TTC549 (cell line): ENCODE data around the gene NOP14.
"Not testable (repeated sequence)": the region's sequence is repeated elsewhere in the genome, so short reads cannot be mapped to it uniquely, and the experiment has no call there.

Source experiments
- FAIRE-seq: peaks from 2 replicates; lab custom pipeline; 2012; peaks lifted over from hg19 to GRCh38; lab: Jason Lieb, UNC

Gene NOP14

DNA sequence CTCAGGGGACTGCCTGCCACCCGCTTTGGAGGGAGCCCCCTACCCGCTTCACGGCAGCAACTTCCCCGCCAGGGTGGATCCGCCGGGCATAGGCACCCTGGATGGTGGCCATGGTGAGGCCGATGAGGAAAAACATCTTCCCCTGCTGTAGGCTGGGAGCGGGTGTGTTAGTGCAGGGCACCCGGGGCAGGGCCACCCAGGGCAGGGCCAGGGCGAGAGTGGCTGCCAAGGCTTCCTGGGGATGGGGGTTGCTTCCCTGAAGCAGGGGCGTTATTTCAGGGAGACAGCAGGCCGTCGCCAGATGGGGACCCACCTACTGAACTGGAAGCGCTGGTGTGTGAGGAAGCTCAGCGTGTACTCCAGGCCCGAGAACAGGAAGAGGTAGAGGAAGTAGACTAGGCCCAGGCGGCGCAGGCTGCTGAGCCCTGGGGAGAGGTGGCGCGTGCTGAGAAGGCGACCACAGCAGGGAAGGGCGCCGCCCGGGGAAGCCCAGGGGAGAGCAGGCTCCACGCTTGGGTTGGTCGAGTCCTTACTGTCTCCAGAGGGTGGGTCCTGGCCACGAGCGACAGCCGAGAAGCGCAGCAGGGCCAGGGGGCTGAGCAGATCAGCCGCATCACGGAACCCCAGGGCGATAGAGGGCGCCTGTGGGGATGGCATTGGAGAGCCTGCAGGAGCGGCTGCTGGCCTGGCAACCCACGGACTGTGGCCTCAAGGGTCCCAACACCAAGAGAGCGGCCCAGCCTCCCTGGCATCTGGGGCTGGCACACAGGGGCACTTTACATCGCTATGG, 31.5 kb downstream of the NOP14 start:
- no peak for FAIRE-seq

DNA sequence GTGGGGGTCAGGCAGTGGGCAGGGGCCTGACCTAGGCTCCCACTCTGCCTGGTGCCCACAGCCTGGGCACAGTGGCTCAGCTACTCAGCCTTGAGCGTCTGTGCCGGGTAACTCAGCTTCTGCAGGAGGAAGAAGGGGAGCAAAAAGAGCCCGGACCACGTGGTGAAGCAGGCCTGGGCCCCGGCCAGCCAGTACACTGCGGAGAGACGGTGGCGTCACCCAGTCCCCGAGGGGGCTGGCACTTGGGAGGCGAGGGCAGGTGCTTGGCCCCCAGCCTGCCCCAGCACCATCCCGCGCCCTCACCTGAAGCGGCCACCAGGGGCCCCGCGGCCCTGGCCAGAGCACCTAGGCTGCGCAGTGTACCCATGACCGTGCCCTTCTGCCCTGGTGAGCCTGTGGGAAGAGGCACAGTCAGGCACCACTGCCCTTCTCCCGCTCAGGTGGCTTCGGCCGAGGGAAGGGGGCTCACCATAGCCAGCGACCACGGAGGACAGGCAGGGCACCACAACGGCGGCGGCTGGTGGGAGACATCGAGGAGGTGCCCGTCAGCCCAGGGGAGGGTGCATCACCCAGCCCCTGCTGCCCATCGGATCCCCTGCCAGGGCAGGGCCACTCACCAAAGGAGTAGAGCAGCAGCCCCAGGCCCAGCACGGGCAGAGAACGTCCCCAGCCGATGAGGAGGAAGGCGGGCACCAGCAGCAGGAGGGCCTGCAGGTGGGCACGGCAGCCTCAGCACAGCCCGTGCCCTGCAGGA, 32.3 kb downstream of the NOP14 start:
- FAIRE-seq = no peak

DNA sequence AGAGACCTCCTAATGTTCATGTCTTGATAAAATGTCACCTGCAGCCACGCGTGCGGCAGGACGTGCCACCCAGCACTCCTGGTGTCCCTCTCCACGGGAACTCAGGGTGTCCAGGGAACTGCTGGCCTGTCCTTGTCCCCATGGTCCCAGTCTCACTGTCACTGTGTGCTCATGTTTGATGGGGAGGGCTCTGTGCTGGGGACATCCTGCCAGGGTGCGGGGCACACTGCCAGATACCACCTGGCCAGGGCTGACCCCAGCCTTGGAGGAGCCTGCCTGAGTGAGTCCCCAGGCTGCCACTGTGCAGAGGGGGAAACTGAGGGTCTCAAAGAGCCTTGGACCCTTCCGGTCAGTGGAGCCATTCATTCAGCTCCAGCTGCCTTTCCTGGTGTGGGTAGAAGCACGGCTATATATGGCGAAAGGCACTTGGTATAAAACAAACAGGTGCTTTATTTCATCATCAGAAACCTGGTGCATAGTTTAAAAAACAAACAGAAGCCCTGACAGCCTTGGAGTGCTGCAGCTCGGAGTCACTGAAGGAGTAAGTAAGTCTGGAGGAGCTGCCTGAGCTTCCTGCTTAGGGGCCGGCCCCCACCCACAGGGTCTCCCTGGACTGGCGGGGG, 33.0 kb downstream of the NOP14 start:
- FAIRE-seq = no peak

DNA sequence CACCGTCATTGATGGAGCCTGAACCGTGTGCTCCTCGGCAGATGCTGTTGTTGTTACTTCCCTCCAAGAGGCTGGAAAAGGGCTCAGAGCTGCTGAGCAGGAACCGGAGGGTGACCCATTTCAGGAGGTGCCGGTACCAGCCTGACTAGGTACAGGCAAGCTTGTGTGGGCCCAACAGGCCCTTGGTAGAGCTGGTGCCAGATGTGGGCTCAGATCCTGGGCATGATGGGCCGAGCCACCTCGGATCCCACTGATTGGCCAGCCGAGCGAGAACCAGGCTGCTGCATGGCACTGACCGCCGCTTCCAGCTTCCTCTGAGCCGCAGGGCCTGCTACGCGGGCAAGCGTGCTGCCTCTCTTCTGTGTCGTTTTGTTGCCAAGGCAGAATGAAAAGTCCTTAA, 33.7 kb downstream of the NOP14 start:
- no peak for FAIRE-seq

DNA sequence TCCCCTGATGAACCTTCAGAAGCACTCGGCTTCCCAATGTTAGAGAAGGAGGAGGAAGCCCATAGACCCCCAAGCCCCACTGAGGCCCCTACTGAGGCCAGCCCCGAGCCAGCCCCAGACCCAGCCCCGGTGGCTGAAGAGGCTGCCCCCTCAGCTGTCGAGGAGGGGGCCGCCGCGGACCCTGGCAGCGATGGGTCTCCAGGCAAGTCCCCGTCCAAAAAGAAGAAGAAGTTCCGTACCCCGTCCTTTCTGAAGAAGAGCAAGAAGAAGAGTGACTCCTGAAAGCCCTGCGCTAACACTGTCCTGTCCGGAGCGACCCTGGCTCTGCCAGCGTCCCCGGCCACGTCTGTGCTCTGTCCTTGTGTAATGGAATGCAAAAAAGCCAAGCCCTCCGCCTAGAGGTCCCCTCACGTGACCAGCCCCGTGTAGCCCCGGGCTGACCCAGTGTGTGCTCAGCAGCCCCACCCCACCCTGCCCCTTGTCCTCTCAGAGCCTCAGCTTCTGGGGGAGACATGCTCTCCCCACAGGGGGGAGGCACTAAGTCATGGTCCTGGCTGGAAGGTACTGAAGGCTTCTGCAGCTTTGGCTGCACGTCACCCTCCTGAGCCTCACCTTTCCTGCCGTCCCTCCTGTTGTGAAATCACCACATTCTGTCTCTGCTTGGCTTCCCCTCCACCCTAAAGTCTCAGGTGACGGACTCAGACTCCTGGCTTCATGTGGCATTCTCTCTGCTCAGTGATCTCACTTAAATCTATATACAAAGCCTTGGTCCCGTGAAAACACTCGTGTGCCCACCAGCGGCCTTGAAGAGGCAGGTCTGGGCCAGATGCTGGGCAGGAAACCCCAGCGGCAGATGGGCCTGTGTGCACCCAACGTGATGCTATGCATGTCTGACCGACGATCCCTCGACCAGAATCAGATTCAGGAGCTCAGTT, 34.7 kb downstream of the NOP14 start:
- no peak for FAIRE-seq

DNA sequence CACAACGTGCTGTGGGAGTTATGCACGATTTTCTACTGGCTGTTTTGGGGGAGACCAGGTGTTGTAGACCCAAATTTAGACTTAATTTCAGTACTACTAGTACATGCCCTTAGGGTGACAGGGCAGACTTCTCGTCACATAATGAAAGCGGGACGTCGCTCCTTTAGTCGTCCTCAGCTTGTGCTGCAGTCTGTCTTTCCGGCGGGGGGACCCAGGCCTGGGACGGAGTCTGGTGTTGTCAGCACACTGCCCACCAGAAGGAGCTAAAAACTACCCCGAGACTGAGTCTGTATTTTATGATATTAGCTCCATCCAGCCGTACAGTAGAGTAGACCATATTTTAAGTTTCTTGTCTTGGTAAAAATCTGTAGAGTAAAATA, 35.5 kb downstream of the NOP14 start:
- FAIRE-seq = no peak

DNA sequence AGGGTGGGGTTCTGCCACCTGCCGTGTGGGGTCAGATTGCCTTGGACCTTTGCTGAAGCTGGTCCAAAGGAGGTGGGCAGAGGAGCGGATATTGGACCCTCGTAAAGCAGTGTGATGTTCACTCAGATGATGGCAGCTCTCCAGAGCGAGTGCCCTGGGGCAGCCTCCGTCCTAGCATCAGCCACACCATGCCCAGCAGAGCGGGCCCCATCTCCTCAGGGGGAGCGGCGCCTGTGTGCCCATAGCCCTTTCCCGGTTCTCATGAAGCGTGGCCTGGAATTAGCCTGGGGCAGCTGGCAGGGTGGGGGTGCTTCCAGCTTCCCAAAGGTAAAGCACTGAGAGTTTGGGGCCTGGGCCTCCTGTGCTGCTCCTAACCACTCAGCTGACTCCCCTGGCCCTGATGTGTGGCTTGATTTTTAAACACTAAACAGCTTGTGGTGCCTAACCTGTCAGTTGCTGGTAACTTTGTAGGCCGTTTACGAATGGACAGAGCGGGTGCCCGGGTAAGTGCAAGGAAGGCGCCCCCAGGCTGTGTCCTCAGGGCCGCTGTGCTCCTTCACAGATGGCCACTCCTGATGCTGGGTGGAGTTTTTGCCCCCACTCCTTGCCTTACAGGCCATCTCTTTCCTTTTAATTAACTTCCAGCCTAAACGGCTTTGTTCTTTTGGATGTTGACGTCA, 36.0 kb downstream of the NOP14 start:
- FAIRE-seq = no peak

DNA sequence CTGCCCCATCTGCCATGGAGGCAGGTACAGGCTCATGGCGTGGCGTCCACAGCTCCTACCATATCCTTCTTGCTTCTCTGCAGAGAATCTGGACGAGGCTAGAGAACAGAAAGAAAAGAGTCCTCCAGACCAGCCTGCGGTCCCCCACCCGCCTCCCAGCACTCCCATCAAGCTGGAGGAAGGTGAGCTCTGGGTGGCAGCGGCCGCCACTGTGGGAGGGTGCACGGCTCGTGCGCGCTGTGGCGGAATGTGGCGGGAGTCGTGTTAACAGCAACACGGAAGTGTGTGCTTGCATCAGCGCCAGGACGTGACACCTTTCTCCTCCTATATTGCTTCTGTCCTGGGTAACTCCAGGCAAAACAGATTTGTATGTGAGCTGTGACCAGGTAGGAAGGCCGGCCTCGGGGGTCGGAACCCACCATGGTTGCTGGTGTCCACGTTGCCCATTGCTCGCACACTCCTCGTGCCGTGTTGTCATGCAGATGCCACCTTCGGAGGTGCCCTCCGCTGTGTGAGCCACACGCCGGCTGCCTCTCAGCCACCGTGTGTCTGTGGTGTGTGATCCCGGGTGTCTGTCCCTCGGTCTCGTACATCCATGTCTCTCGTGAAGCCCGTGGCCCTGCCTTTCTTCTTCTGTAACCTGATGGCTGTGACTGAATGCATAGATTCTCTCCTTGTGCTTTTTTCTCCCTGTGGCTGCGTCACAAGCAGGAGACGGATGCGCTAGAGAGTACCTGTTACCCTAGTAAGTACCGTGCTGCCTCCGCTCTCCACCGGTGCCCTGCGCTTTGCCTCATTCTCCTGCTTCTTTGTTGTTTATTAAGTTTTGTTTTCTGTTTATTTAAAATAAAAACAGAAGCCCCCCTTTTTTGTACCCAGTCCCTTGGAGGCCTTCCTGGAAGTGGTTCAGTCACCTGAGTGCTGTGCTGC, 37.0 kb downstream of the NOP14 start:
- FAIRE-seq = no peak

DNA sequence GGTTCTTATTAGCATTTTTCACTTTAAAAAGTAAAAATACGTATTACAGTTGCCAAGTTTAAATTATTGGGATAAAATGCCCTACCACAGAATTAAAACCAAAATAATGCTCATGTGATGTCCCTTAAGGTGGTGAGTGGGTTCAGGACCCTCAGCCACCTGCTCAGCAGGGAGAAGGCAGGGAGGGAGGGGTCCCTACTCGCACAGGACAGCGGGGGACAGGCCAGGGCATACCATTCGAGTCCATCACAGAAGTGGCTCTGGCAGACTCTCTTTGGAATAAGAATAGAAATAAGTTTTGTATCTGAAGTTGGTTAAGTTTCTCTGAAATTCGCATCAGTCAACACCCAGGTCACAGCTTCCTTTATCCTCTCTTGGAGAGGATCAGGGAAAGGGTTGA, 37.7 kb downstream of the NOP14 start:
- FAIRE-seq = no peak

DNA sequence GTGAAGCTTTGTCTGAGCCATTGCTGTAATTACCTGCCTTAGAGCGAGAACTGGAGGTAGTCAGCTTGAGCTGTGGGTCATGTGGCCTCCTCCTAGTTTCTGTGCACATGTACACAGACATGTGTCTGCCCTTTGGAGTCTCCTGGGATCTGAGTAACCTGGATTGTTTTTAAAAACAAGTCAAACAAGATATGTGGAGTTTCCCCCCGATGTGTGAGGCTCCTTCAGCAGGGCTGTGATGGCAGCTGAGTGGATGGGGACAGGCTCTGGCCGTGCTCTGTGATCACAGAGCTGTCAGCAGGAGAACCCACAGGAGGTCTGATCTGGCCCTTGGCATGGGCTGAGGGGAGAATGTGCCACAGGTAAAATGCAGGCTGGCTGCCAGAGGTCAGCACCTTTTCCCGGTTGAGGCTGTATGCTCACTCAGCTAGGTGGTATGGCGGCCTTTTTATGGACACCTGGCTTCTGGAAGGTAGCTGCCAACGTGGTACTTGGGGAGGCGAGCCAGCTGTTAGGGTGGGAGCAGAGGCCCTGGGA, 38.4 kb downstream of the NOP14 start:
- FAIRE-seq = no peak

DNA sequence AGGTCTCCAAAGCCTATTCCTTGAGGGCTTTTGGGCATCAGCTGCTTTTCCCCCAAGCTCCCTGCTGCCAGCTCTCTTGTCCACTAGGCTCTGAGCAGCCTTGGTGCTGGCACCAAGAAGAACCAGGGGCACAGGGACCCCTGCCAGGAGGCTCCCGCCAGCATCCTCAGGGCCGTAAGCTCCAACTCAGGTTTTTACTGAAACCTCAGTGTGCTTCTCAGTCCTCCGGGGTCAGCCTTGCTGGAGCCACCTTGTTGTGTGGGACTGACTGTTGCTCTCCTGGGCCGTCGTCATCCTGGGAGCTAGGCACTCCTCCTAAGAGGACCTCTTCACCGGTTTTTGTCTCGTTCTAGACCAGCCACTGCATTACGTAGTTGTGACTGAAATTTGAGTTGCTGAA, 38.9 kb downstream of the NOP14 start:
- no peak for FAIRE-seq

DNA sequence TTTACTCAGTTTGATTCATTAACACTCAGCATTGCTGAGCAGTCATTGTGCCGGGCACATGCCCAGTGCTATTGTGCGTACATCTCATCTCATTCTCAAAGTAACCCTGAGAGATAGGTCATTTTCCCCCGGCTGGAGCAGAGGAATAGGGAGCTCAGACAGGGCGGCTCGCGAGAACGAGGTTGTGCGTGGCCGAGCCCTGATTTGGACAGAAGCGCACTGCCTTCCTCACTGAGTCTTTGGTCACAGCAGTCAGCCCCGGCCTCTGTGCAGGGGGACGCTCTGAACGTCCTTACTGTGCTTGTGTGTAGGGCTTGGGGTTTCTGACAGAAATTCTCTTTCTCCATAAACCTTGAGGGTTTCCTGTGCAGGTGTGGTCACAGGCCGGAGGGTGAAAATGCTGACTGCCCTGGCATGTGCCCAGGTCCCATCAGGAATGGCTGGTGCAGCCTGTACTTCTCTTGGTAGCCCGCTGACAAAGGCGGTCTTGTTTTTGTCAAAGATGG, 39.5 kb downstream of the NOP14 start:
- no peak for FAIRE-seq

DNA sequence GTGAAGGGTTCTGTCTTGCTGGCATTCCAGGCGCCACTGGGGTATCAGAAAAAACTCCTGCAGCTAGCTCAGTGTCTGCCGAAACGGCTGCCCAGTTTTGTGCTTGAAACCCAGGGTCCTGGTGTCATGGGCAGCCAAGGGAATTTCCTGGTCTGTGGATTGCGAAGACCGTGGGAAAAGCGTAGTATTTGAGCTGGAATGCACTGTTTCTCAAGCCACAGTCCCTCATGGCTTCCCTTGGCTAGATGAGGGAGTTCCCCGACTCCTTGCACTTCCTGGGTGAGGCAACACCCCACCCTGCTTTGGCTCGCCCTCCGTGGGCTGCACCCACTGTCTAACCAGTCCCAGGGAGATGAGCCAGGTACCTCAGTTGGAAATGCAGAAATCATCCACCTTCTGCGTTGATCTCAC, 40.1 kb downstream of the NOP14 start:
- FAIRE-seq = no peak

DNA sequence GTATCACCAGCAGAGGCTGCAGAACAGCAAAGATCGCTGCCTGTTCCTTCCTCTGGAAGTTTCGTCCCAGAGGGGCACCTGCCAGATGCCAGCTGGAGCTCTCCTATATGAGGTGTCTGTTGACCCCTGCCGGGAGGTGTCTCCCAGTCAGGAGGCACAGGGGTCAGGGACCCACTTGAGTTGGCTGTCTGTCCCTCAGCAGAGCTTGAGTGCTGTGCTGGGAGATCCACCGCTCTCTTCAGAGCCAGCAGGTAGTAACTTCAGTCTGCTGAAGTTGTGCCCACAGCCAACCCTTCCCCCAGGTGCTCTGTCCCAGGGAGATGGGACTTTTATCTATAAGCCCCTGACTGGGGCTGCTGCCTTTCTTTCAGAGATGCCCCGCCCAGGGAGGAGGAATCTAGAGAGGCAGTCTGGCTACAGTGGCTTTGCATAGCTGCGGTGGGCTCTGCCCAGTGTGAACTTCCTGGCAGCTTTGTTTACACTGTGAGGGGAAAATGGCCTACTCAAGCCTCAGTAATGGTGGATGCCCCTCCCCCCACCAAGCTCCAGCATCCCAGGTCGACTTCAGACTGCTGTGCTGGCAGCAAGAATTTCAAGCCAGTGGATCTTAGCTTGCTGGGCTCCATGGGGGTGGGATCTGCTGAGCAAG, 40.6 kb downstream of the NOP14 start:
- FAIRE-seq = not testable (repeated sequence)

DNA sequence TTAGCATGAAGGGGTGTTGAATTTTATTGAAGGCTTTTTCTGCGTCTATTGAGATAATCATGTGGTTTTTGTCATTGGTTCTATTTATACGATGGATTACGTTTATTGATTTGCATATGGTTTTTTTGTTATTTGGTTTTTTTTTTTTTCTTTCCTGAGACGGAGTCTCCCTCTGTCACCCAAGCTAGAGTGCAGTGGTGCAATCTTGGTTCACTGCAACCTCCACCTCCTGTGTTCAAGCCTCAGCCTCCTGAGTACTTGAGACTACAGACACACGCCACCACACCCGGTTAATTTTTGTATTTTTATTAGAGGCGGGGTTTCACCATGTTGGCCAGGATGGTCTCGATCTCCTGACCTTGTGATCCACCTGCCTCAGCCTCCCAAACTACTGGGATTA, 44.5 kb downstream of the NOP14 start:
- not testable (repeated sequence) for FAIRE-seq

DNA sequence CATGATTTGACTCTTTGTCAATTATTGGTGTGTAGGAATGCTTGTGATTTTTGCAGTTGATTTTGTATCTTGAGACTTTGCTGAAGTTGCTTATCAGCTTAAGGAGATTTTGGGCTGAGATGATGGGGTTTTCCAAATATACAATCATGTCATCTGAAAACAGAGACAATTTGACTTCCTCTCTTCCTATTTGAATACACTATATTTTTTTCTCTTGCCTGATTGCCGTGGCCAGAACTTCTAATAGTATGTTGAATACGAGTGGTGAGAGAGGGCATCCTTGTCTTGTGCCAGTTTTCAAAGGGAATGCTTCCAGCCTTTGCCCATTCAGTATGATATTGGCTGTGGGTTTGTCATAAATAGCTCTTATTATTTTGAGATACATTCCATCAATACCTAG, 44.9 kb downstream of the NOP14 start:
- not testable (repeated sequence) for FAIRE-seq

DNA sequence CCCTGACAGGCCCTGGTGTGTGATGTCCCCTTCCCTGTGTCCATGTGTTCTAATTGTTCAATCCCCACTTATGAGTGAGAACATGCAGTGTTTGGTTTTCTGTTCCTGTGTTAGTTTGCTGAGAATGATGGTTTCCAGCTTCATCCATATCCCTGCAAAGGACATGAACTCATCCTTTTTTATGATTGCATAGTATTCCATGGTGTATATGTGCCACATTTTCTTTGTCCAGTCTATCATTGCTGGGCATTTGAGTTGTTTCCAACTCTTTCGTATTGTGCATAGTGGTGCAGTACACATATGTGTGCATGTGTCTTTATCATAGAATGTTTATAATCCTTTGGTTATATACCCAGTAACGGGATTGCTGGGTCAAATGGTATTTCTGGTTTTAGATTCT, 46.5 kb downstream of the NOP14 start:
- FAIRE-seq = not testable (repeated sequence)

DNA sequence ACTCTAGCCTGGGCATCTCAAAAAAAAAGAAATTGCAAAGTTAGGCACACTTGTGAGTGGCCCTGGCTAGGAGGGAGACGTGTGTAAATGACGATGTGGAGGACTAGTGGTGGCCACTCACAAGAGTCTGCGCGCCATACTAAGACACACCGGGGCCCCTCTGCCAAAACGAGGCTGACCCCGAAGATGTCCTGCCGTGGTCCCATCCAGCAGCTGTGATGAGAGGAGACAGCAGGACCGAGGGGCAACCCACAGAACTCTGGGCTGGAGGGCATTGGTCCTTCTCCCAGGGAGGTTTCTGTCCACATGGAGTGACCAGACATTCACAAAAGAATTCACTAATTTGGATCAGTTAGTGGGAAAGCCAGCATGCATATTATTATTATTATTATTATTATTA, 47.4 kb downstream of the NOP14 start:
- FAIRE-seq = no peak
